Lower leg skin (tissue), 3 donors: ENCODE measurements around the gene FLNA.
"Not testable (repeated sequence)": the region's sequence is repeated elsewhere in the genome, so short reads cannot be mapped to it uniquely, and the experiment has no call there.

ENCODE experiments used
- CTCF ChIP-seq, 3 donors: fragments of 450-650 bp; IDR thresholded peaks; one replicate each; pipeline ENCODE4 v1.5.1; 2016; ENCODE audit warnings: antibody characterized with exemption in 3 of 3, mild to moderate bottlenecking in 3 of 3, moderate library complexity in 2 of 3
- POLR2A ChIP-seq, 2 donors: fragments of 450-650 bp; IDR thresholded peaks; one replicate each; pipeline ENCODE4 v1.6.1; 2016 to 2017; ENCODE audit warnings: antibody characterized with exemption in 2 of 2, mild to moderate bottlenecking in 1 of 2, moderate library complexity in 1 of 2

DNA sequence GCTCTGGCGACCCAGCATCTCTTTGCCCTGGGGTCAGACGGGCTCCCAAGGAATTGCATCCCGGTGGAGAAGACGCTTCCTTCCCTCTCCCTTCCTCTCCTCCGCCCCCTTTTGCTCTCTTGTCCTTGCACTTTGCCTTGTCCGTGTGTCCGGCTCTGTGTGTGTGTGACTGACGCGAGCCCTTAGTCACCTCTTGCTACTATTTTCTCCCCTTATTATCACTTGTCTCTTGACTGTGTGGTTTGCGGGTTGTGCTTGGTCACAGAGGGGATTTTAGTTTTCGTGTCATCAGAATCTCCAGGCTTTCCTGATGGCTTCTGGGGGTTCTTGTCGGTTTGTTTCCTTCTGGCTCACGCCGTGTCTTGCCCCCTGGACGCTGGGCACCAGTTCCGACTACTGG is 31.4 kb downstream of the FLNA start:
- not testable (repeated sequence) for TF ChIP-seq CTCF, POLR2A (IDR thresholded peaks at IDR 0.05)
